Measurements from ENCODE around the gene SHISAL2A. TPM values are rescaled to one million over a fixed set of nuclear protein-coding genes. Genes with fewer than 3 reads are reported as not detected.

The SHISAL2A gene
- total and polyA plus RNA-seq, 4 donors: 0.14 to 0.33 (median 0.22) TPM; not detected in 1

DNA sequence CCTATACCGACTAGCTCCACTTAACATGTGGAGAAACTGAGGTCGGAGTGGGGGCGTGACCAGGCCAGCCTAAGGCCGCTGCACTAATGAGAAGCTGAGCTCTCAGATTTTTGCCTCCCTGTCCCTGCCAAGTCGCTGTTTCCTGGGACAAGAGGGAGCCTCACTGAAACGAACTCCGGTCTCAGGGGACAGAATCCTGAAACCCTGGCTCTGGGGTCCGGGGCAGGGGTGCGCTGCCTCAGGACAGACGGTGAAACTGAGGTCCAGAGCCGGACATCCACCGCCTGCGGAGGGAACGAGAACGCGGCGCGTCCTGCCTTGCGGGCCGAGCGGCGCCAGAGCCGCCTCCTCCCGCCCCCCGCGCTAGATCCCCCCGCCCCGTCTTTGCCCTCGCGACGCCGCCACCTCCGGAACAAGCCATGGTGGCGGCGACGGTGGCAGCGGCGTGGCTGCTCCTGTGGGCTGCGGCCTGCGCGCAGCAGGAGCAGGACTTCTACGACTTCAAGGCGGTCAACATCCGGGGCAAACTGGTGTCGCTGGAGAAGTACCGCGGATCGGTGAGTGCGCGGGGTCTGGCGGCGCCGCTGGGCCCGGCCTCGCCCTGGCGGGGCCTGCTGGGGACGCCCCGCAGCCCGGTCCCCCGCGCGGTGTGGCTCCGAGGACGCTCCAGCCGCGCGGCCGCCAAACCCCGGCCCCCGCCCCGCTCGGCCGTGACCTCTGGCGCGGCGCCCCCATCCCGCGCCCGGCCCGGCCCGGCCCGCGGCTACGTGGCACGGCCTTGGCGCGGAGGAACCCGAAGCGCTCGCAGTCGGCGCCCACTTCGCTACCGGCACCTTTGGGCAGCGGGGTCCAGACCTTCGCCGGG is 30.7 kb upstream of the SHISAL2A start, which contains the start of gene GPX7 (continued):
- TF ChIP-seq, protein P1, sequence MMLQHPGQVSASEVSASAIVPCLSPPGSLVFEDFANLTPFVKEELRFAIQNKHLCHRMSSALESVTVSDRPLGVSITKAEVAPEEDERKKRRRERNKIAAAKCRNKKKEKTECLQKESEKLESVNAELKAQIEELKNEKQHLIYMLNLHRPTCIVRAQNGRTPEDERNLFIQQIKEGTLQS (IDR thresholded peaks at IDR 0.05): no peak
- TF ChIP-seq, protein P2, sequence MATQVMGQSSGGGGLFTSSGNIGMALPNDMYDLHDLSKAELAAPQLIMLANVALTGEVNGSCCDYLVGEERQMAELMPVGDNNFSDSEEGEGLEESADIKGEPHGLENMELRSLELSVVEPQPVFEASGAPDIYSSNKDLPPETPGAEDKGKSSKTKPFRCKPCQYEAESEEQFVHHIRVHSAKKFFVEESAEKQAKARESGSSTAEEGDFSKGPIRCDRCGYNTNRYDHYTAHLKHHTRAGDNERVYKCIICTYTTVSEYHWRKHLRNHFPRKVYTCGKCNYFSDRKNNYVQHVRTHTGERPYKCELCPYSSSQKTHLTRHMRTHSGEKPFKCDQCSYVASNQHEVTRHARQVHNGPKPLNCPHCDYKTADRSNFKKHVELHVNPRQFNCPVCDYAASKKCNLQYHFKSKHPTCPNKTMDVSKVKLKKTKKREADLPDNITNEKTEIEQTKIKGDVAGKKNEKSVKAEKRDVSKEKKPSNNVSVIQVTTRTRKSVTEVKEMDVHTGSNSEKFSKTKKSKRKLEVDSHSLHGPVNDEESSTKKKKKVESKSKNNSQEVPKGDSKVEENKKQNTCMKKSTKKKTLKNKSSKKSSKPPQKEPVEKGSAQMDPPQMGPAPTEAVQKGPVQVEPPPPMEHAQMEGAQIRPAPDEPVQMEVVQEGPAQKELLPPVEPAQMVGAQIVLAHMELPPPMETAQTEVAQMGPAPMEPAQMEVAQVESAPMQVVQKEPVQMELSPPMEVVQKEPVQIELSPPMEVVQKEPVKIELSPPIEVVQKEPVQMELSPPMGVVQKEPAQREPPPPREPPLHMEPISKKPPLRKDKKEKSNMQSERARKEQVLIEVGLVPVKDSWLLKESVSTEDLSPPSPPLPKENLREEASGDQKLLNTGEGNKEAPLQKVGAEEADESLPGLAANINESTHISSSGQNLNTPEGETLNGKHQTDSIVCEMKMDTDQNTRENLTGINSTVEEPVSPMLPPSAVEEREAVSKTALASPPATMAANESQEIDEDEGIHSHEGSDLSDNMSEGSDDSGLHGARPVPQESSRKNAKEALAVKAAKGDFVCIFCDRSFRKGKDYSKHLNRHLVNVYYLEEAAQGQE (IDR thresholded peaks at IDR 0.05): no peak

DNA sequence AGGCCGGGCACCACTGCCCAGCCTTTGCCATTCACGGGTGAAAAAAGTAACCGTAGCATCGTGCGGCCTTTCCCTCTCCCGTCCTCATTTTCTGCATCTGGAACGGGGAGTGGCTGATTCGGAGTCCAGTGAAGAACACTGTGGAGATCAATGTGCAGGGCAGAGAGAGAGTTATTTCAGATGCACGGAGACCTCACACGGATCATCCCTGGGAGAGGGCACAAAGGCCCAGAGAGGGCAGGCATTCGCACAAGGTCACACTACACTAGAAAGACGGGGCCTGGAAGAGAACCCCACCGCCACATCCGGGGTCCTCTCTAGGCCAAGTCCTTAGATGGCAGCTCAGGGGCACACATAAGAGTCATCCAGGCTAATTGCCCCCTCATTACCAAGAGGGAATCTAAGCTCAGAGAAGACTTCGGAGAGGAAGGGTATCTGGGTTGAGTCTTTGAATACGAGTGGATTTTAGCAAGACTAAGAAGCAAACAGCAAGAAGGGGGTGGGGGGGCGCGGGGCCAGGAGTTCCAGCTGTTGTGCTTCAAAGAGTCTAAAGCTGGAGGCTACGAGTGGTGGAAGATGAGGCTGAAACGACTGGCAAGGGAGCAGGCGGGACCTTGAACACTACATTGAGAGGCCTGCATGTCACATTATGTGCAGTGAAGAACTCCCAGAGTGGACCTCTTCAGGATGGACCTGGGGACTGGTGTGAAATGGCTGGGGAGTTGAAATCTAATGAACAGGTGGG is 29.9 kb upstream of the SHISAL2A start:
- 49% methylated on average over 21 of the region's 21 CpGs for WGBS
- H3K4me3 ChIP-seq (ENCODE audit: low read depth in 1 of 3, low read length in 3 of 3): peak overlapping the region; percentile 16 to 60 (median 33)
- H3K27me3 ChIP-seq (ENCODE audit: control insufficient read depth in 4 of 4, insufficient read depth in 4 of 4, low read length in 3 of 4): no peaks in the 10 kb centered on the region
- no peaks in the 10 kb centered on the region for H3K36me3 ChIP-seq (ENCODE audit: control insufficient read depth in 4 of 4, insufficient read depth in 3 of 4, low read depth in 1 of 4, low read length in 3 of 4)
- DNase-seq (ENCODE audit: low spot score): no peak
- peak overlapping the region; percentile 13 to 32 for H3K9ac ChIP-seq (ENCODE audit: low read depth in 1 of 2, low read length in 2 of 2)
- no peaks in the 10 kb centered on the region for H3K9me3 ChIP-seq (ENCODE audit: control insufficient read depth in 4 of 4, low read length in 3 of 4)
- peak overlapping the region in 1 of 2 donors; percentile 2 for H3K27ac ChIP-seq (ENCODE audit: low read depth in 1 of 2, low read length in 2 of 2)
- TF ChIP-seq YY1 (IDR thresholded peaks at IDR 0.05) (no peak), HNF4A (conservative IDR thresholded peaks at IDR 0.05) (peak in 1 of 2 donors; percentile 7)
- H3K4me1 ChIP-seq (ENCODE audit: control insufficient read depth in 4 of 4, insufficient read depth in 4 of 4, low read length in 3 of 4): peaks cover 0 to 12% (median 0%) of the 10 kb centered on the region in 4 donors

DNA sequence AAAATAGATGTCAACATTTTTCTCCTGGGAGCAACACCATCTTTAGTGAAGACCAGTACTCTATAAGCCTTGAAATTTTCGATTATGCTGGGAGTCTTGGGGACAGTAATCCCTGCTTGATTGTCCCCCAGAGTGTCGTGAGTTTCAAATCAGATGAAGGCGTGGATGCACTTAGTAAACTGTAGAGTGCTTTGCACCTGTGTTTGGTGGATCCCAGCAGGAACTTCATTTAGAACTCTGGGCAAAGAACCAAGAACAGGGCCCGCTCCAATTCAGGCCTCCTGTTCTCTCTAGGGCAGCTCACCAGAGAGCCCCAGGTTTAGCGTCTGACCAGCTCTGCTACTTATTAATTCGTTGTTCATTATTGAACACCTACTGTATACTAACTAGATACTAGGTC is 29.3 kb upstream of the SHISAL2A start:
- Histone ChIP-seq H3K9me3 (ENCODE audit: control insufficient read depth in 4 of 4, low read length in 3 of 4) (no peaks in the 10 kb centered on the region), H3K36me3 (ENCODE audit: control insufficient read depth in 4 of 4, insufficient read depth in 3 of 4, low read depth in 1 of 4, low read length in 3 of 4) (no peaks in the 10 kb centered on the region), H3K4me3 (ENCODE audit: low read depth in 1 of 3, low read length in 3 of 3) (no peak overlapping the region), H3K9ac (ENCODE audit: low read depth in 1 of 2, low read length in 2 of 2) (no peak overlapping the region), H3K4me1 (ENCODE audit: control insufficient read depth in 4 of 4, insufficient read depth in 4 of 4, low read length in 3 of 4) (peaks cover 0 to 12% (median 0%) of the 10 kb centered on the region in 4 donors), H3K27ac (ENCODE audit: low read depth in 1 of 2, low read length in 2 of 2) (no peak overlapping the region), H3K27me3 (ENCODE audit: control insufficient read depth in 4 of 4, insufficient read depth in 4 of 4, low read length in 3 of 4) (no peaks in the 10 kb centered on the region)
- TF ChIP-seq EGR1 (IDR thresholded peaks at IDR 0.05; ENCODE audit: low read depth in 2 of 2) (no peak), FOXA1 (IDR thresholded peaks at IDR 0.05) (no peak), HNF4A (conservative IDR thresholded peaks at IDR 0.05) (no peak)
- TF ChIP-seq, protein P1 (IDR thresholded peaks at IDR 0.05): no peak
- WGBS: 95% methylated on average over 6 of the region's 6 CpGs
- DNase-seq (ENCODE audit: low spot score): no peak

All from liver (tissue), 9 donors.